ENCODE results near the gene C1orf87.

C1orf87 gene

GRCh38 chr1:60111118-60111517 lies 37.5 kb upstream of the C1orf87 start:
- TF ChIP-seq CTCF (IDR thresholded peaks at IDR 0.05; ENCODE audit: borderline replicate concordance, insufficient read depth, low read depth, low read length) = no peak
- H3K4me3 ChIP-seq (ENCODE audit: low read depth, low read length) = no peak overlapping the region

- TF ChIP-seq CTCF (IDR thresholded peaks at IDR 0.05; ENCODE audit: borderline replicate concordance, insufficient read depth, low read depth, low read length) = no peak
- H3K4me3 ChIP-seq (ENCODE audit: low read depth, low read length) = no peak overlapping the region
These were observed 34.6 kb upstream of the C1orf87 start for GRCh38 chr1:60108196-60108595.

- no peak for TF ChIP-seq CTCF (IDR thresholded peaks at IDR 0.05; ENCODE audit: borderline replicate concordance, insufficient read depth, low read depth, low read length)
- no peak overlapping the region for H3K4me3 ChIP-seq (ENCODE audit: low read depth, low read length)
These were observed 29.6 kb upstream of the C1orf87 start for GRCh38 chr1:60103186-60103585.

GRCh38 chr1:60102267-60103061 lies 28.9 kb upstream of the C1orf87 start:
- no peak overlapping the region for H3K4me3 ChIP-seq (ENCODE audit: low read depth, low read length)
- TF ChIP-seq CTCF (IDR thresholded peaks at IDR 0.05; ENCODE audit: borderline replicate concordance, insufficient read depth, low read depth, low read length) = no peak

- TF ChIP-seq CTCF (IDR thresholded peaks at IDR 0.05; ENCODE audit: borderline replicate concordance, insufficient read depth, low read depth, low read length) = no peak
- no peak overlapping the region for H3K4me3 ChIP-seq (ENCODE audit: low read depth, low read length)
These were observed 27.9 kb upstream of the C1orf87 start for GRCh38 chr1:60101516-60101915.

- TF ChIP-seq CTCF (IDR thresholded peaks at IDR 0.05; ENCODE audit: borderline replicate concordance, insufficient read depth, low read depth, low read length) = no peak
- H3K4me3 ChIP-seq (ENCODE audit: low read depth, low read length) = no peak overlapping the region
These were observed 17.7 kb upstream of the C1orf87 start for GRCh38 chr1:60091195-60091715.

- no peak for TF ChIP-seq CTCF (IDR thresholded peaks at IDR 0.05; ENCODE audit: borderline replicate concordance, insufficient read depth, low read depth, low read length)
- no peak overlapping the region for H3K4me3 ChIP-seq (ENCODE audit: low read depth, low read length)
These were observed 17.1 kb upstream of the C1orf87 start for GRCh38 chr1:60090655-60091054.
